HT1080 (cell line): Measurements from ENCODE around the gene NCAPG. TPM values are rescaled to one million over a fixed set of nuclear protein-coding genes. Genes with fewer than 3 reads are reported as not detected.
"Not testable (repeated sequence)": the region's sequence is repeated elsewhere in the genome, so short reads cannot be mapped to it uniquely, and the experiment has no call there.

Experiments
- DNase-seq: peaks from one replicate; pipeline ENCODE4 v3.0.0-alpha.2; 2015; ENCODE audit warnings: low read depth
- total RNA-seq: library from RNA; depleted of rRNA; stranded (reverse); fragments of >200 nt; shearing (Covaris generic); gene quantifications from 2 replicates; pipeline ENCODE4 v1.2.3, GENCODE V29; 2014

NCAPG gene
- total RNA-seq, 1 experiment from 2014 or later = 71.6 TPM

GRCh38 chr4:17787315-17787714, 23.5 kb upstream of the NCAPG start:
- DNase-seq = peak; percentile 78

- no peak for DNase-seq
These were observed 21.8 kb upstream of the NCAPG start for GRCh38 chr4:17788956-17789355.

- no peak for DNase-seq
These were observed 16.0 kb upstream of the NCAPG start for GRCh38 chr4:17794730-17795129.

- no peak for DNase-seq
These were observed 13.0 kb upstream of the NCAPG start for GRCh38 chr4:17797808-17798207.

GRCh38 chr4:17805580-17806155, 5.1 kb upstream of the NCAPG start:
- DNase-seq = no peak

- DNase-seq = no peak
These were observed 3.3 kb upstream of the NCAPG start for GRCh38 chr4:17807446-17807845.

DNA sequence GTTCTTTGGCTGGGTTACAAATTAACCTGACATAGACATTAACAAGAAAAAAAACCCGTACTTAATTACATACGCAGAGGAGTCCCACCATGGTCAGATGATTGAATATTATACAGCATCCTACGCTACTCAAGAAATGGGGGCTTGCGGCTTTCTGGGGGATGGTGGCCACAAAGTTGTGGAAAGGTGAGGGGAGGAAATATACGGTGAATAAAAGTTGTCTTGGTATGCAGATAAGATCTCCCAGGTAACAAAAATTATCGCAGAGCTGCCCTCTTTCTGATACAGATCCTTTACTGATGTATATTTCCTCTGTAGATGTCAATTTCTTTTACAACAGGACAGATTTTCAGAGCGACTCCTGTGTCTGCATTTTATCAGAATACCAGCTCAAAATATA, 1.1 kb upstream of the NCAPG start:
- no peak for DNase-seq

- no peak for DNase-seq
These were observed 362 bp downstream of the NCAPG start for GRCh38 chr4:17811078-17811603.

DNA sequence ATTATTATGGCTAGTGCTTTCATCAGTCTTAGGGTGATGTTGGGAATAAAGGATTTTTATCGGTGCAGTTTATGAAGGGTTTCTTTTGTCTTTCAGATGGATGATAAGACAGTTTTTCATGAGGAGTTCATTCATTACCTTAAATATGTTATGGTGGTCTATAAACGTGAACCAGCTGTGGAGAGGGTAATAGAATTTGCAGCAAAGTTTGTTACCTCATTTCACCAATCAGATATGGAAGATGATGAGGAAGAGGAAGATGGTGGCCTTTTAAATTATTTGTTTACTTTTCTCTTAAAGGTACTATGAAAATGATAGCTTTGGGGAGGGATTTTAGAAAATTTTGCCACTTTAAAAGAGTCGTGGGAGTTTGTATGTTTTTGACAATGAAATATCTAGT, 1.3 kb downstream of the NCAPG start:
- no peak for DNase-seq

DNA sequence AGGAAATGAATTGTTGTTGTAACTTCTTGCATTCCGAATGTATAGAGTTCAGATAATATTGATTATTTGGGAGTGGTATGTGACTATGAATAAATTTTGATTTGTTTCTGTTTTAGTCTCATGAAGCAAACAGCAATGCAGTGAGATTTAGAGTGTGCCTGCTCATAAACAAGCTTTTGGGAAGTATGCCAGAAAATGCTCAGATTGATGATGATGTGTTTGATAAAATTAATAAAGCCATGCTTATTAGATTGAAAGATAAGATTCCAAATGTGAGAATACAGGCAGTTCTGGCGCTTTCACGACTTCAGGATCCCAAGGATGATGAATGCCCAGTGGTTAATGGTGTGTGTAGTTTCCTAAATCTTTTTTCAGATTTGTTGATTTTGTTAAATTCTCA, 2.0 kb downstream of the NCAPG start:
- DNase-seq = no peak

DNA sequence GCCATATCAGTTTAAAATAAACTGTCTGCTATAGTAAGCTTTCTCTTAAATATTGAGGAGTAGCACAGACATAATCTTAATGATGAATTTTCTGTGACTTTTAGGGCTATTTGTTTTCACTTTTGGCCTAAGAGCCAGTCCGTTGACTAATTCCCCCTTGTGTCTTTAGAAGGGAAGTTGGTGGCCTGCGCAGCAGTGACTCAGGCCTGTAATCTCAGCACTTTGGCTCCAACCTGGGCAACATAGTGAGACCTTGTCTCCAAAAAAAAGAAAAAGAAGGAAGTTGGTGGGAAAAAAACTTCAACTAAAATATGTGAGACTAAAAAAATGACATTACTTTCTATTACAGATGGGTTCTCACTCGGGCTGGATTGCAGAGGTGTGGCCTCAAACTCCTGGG, 3.4 kb downstream of the NCAPG start:
- peak; percentile 82 for DNase-seq

DNA sequence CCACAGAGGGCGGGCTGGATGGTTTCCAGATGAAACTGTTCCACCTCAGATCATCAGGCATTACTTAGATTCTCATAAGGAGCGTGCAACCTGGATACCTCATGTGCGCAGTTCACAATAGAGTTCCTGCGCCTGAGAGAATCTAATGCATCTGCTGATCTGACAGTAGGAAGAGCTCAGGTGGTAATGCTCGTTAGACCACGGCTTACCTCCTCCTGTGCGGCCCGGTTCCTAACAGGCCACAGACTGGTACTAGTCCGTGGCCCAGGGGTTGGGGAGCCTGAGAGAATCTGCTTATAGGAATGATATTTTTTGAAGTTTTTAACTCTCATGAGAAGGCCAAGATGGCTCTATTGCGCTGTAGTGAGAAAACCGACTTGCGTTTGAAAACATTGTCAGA, 5.4 kb downstream of the NCAPG start:
- DNase-seq = no peak

DNA sequence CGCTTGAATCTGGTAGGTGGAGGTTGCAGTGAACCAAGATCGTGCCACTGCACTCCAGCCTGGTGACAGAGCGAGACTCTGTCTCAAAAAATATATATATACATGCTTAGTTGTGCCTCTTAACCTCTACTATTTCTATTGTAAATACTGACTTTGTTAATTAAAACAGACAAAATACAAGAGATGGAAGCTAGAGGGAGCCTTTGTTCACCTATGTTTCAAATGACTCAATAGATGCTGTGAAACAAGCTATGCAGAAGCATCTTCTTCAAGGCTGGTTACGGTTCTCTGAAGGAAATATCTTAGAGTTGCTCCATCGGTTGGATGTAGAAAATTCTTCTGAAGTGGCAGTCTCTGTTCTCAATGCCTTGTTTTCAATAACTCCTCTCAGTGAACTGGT, 6.2 kb downstream of the NCAPG start:
- no peak for DNase-seq

DNA sequence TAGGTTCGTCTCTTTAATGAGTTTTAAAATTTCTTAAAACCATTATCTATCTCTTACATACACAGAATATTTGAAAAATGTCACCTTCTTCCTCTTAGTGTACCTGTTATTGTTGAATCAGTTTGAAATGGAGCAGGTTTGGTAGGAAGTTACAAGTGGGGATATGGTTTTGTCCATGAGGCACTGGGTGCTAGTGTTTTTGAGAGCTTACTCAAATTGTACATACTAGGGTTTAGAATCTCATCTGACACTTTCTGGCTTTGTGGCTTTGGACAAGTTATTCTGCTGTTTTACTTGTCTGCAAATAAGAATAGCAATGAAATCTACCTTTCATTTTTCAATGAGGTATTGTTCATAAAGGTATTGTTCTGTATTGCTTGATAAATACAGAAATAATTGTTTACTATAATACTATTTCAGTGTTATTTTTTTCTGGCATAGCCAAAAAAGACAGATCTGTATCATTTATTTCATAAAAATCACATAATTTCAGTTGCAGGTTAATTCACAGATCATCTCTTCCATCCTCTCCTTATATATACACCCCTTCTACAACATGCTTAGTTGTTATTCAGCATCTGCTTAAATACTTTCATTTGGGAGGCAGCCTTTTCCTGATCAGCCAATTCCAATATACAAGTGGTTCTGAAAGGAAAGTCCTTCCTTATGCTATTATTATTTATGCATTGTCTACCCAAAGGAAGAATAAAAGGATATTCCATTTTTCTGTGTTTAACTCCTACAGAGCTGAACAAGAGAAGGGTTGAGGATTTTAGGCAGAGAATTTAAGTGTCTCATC, 13.3 kb downstream of the NCAPG start:
- no peak for DNase-seq

- DNase-seq = no peak
These were observed 35.5 kb downstream of the NCAPG start for GRCh38 chr4:17846266-17846665.

DNA sequence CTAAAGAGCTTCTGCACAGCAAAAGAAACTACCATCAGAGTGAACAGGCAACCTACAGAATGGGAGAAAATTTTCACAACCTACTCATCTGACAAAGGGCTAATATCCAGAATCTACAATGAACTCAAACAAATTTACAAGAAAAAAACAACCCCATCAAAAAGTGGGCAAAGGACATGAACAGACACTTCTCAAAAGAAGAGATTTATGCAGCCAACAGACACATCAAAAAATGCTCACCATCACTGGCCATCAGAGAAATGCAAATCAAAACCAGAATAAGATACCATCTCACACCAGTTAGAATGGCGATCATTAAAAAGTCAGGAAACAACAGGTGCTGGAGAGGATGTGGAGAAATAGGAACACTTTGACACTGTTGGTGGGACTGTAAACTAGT, 39.5 kb downstream of the NCAPG start:
- not testable (repeated sequence) for DNase-seq

DNA sequence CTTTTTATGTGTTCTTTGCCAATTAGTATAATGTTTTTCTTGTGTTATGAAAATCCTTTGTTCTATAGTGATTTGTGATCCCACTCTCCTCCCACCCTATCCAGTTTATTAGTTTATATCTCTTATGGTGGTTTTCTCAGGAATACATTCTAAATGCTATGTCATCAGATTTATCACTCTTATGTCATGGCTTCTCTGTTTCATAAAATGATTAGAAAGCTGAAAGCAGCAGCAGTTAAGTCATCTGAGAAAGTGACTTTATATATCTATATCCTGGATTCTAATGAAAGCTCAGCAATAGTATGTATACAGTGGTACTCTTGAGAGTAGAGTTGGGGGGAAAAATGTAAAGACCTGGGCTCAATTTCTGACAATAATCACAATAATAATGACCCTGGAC, 41.2 kb downstream of the NCAPG start:
- no peak for DNase-seq

- no peak for DNase-seq
These were observed 43.3 kb downstream of the NCAPG start for GRCh38 chr4:17854036-17854435.

- DNase-seq = no peak
These were observed 49.1 kb downstream of the NCAPG start for GRCh38 chr4:17859793-17860406.

GRCh38 chr4:17861906-17862305, 51.1 kb downstream of the NCAPG start:
- DNase-seq = not testable (repeated sequence)

DNA sequence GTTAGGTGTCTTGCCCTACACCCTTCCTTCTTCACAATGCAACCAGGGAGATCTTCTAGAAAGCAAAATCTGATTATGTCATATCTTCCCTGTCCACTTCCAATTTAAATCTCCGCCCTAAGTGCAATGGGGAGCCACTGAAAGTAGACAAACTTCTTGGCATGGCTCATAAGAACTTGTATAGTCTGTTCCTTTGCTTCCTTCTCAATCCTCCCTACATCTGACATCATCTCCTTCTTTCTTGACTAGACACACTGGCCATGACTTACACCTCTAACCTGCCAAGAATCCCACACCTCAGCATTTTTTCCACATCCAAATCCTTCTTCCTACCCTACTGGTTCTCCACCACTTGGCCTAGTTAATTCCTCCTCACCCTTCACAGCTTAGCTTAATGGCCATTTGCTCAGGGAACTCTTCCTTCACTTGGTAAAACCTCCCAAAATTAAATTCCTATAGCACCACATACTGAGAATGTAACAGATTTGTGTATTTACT, 55.1 kb downstream of the NCAPG start:
- DNase-seq = no peak

DNA sequence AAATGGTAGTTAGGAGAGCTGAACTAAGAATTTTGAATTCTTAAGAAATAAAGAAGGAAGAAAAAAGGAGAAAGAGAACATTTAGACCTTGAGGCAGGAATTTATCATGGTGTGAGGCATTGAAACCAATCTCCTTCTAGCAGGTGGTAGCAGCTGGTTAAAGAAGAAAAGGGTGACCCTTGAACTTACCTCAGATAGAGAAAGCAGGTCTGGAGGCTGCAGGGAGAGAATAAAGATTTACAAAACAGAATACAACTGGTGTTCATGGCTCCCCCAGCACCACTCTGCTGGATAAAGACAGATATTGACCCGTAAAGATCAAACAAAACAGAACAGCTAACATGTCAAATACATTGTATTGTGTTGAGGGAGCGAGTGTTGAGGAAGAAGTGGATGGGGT, 56.0 kb downstream of the NCAPG start:
- DNase-seq = no peak
